Femur (tissue), 1 donor: ENCODE results near the gene DENND2C.

ENCODE experiments used
- DNase-seq: peaks from one replicate; pipeline ENCODE4 v3.0.0-alpha.2; 2017

The DENND2C gene

DNA sequence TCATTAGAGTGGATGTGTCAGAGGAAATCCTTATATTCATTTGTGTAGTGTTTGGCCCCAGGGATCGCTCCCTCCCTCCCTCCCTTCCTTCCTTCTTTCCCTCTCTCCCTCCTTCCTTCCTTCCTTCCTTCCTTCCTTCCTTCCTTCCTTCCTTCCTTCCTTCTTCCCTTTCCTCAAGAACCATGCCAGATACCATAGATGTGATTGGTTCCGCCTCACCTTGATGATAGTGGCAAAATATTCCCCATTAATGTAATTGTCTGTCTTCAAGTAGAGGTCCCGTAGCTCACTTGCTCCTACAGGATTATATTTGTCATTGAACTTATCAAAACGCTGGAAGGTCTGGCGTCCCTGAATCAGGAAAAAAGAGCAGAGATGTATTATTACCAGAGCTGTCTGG lies 7.8 kb upstream of the DENND2C start:
- DNase-seq: no peak

DNA sequence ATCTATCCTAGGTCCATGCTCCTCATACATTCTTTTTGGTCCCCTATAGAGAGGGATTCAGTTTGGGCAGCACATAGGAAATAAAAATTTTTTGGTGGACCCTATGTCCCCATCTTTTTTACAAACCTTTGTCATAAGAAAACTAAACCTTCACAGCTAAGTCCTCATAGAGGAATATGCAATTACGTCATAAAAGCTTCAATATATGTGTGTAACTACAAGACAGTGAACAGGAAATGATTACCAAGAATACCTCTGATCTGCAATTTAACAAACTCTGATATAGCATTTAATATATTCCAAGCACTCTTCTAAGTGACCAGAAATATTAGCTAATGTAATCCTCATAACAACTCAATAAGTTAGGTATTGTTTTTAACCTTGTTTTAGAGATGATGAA lies 6.3 kb upstream of the DENND2C start:
- no peak for DNase-seq

DNA sequence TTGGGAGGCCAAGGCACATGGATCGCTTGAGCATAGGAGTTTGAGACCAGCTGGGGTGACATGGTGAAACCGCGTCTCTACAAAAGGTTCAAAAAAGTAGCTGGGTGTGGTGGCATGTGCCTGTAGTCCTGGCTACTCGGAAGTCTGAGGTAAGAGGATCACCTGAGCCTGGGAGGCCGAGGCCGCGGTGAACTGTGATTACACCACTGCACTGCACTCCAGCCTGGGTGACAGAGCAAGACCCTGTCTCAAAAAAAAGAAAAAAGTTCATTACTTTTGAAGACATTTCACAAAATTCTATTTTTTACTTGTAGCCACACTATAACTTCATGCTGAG lies 2.1 kb upstream of the DENND2C start:
- DNase-seq: no peak

DNA sequence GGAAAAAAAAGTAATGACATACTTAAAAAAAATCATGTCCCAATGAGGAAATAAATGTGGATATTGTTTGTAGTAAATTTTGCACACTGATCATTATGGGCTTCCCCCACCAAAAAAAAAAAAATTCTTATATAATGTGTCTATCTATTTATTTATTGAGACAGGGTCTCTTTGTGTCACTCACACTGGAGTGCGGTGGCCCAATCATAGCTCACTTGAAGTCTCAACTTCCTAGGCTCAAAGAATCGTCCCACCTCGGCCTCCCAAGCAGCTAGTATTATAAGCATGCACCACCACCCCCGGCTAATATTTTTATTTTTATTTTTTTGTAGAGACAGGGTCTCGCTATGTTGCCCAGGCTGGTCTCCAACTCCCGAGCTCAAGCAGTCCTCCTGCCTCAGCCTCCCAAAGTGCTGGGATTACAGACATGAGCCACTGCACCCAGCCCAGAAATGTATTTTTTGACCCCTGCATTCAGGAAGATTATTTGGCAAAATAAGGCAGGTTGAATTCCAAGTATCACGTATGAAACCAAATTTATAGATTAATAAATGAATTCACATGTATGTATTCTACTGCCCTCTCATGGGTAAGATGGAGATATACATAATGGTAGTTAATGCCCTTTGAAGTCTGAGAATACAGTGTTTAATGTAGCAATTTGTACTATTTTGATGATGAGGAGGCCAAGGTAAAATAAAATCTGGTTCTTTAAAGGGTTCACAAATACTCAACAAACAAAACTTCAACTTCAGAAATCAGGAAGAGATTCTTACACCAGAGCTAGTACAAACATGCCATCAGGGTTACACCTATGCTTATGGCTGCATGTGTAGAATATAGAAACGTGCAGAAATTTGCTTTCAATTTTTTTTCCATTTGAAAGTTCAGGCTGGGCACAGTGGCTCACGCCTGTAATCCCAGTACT lies 1.4 kb upstream of the DENND2C start:
- no peak for DNase-seq

DNA sequence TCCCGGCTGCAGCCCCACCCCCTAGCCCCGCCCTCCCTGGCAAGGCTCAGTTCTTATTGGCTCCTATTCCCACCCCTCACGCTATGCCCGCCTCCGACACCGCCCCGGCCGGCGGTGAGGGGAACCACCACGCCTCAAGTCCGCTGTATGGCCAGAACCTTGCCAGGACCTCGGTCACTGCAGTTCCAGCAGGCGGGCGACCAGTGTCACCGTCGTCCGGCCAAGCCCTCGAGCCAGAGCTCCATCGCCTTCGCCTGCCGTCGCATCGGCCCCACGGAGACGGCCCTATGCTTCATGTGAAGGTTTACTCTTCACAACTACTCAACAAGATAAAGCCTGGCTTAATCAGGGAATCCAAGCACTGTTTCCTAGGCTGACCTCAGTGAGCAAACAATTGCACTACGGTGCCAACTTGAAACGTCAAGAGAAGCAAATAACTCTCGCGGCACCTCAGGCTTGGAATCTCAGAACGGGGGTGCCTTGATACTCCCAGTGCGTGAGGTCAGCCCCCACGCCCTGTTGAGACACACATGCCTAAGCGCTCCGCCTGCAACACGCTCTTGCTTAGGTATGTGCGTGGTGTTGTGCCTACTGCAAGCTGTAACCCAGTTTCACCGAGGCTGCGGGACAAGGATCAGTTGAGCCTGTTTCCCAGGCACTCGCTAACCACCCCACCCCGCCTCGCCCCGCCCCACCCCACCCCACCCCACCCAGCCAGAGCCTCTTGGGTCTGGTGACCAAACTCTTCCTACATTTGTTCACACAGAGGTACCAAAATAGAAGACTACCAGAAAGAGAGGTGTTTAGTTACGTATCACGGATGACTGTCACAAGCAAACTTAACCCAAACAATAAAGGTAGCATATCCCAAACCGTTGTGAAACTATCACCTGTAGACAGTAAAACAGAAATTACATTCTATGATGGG lies 498 bp upstream of the DENND2C start:
- peak; percentile 96 for DNase-seq

DNA sequence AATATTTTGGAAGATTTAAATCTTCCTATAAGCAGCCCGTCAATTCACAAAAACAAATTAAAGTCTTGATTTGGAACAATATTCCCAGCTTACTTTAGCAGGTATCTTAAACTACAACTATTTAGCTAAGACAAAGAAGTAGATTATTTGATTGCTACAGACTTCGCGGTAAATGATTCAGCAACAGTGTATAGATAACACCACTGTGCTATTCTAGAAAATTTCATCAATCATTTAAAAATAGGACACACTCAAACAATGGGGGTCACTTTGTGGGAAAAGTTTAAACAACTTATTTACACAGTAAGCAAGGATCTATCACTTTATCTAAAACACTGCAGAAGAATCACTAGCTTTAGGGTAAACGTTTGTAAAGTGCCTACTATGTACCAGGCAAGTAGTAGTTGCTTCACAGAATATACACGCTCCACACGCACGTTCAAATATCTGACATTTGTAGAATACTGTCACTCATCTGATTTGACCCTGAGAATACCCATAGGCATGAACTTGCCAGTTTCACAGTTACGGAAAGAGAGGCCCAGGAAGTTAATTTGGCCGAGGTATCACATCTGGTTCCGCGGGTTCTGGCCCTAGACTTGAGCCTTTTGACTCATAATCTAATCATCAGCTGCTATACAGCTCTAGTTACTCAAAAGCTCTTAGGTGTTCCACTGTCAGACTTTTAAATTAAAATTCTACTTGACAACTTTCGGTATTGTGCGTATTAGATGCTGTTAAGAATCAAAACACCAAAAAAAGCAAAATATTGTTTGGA lies 876 bp downstream of the DENND2C start:
- no peak for DNase-seq

DNA sequence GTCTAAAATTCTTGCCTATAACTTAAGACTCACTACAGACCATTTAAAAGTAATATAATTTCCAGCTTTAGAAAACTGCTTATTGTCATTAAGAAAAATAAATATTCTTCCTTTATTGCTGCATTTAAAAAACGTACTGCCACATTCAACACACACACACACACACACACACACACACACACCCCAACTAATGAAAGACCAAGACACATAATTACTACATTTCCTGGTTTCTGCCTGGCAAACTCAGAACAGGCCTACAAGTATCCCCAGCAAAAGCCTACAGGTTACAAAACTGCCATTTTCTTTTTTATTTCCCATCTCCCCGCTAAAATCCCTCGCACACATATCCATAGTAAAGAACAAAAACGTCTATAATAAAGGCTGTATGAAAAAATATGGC lies 1.5 kb downstream of the DENND2C start:
- DNase-seq: no peak

DNA sequence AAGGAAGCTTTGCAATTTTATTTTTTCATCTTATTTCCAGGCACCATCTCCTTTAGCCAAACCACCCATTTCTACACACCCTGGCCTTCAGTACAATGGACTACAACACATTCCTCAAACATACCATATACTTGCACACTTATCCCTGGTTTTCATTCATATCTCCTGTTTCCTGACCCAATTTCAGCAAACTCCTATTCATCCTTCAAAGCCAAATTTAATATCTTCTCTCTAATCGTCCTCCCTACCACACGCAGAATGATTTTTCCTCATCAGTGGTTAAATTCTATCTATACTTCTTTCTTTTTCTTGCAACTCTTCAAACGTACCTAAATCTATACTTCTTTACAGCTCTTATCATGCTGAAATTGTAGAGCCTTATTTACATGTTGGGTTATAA lies 2.9 kb downstream of the DENND2C start:
- DNase-seq: no peak

DNA sequence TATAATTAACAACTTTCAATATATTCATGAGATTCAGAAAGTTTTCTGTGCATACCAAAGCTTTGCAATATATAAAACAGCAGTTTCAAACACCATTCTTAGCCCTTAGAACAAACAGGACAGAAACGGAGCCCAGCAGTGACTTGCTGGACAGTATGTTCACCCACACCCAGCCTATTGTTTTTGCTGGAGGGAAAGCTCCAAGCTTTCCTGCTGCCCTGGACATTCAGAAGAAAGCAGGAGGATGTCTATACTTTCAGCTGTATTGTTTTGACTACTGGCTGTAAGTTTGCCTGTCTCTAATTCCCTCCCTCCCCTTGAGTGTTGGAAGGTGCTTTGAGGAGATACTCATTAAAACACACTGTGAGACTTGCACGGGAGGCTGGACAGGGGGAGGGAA lies 9.6 kb downstream of the DENND2C start:
- DNase-seq: no peak

DNA sequence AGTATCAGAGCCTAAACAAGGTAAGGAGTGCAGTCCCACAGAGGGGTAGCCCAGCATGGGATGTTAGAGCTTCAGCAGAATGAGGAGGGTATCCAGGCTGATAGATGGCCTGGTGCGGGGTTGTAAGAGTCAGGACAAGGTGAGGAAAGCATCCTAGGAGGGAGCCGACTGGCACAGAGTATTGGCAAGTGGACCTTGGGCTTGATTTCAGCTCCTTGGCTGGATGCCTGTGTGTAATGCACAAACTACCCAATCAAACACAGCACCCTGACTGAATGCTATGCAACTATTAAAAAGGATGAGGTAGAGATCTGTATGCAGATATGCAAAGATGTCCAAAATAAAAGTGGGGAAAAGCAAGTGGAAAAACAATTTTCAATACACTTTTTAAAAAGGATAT lies 18.0 kb downstream of the DENND2C start:
- no peak for DNase-seq

DNA sequence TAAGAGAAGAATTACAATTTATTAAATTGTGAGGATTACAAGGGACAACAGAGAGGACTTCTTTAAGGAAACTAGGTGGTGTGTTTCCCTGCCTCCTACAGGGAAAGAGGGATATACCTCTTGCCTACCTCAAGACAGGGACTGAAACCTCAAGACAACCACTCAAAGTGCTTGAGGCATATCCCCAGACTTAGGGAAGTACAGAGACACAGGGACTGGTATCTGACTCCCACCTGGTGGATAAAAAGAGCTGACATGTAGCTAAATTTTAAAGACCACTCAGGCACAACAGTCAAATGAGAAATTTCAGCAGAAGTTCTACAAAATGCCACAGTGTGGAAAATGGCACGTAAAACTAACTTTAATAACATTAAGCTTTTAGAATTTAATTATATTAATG lies 21.3 kb downstream of the DENND2C start:
- no peak for DNase-seq

DNA sequence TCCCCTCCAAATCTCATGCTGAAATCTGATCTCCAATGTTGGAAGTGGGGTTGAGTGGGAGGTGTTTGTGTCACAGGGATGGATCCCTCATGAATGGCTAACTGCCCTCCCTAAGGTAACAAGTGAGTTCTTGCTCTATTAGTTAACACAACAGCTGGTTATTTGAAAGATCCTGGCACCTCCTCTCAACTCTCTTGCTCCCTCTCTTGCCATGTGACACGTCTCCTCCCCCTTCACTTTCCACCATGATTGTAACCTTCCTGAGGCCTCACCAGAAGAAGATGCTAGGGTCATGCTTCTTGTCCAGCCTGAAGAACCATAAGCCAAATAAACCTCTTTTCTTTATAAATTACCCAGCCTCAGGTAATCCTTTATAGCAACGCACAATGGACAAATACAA lies 28.5 kb downstream of the DENND2C start:
- DNase-seq: no peak

DNA sequence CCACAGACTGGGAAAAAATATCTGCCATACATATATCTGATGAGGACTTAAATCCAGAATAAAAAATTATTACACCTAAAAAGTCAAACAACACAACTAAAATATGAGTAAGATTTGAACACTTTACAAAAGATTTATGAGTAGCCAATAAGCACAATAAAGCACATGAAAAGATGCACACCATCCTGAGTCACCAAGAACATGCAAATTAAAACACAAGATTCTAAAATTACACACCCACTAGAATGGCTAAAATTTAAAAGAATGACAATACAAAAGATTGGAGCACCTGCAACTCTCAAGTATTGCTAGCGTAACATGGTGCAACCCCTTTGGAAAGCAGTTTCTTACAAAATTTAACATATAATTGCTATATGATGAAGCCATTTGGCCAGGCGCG lies 30.9 kb downstream of the DENND2C start:
- no peak for DNase-seq

DNA sequence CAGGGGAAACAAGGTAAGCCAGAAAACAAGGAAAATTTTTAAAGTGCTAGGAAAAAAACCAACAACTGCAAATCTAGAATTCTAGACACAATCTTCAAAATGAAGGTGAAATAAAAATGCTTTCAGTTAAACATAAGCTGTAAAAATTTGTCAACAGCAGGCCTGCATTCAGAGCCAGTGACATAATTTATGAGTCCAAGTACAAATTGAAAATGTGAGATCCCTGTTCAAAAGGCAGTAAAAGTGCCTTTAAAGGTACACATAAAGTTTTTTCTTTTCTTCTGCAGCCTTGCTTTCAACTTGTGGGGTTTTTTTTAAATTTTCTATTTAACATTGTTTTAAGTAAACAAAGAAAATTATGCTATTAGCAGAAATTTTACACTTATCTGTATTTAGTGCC lies 37.4 kb downstream of the DENND2C start:
- no peak for DNase-seq

DNA sequence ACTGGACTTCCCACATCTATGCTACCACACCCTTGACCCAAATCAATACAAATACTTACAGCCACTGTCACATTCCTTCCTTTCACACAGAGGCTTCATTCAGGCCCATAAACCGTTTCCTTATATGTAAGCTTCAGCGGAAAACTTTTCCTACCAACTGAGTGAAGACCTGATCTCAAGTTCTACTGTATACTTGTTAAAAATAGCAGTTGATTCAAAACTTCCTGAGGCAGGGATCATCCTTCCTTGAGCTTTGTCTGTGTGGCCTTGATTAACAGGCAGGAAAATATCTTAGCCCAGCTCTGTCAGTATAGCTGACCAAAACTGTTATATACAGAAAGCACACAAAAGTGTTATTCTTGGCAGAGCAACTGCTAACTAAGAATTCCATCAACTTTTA lies 42.7 kb downstream of the DENND2C start:
- DNase-seq: no peak

DNA sequence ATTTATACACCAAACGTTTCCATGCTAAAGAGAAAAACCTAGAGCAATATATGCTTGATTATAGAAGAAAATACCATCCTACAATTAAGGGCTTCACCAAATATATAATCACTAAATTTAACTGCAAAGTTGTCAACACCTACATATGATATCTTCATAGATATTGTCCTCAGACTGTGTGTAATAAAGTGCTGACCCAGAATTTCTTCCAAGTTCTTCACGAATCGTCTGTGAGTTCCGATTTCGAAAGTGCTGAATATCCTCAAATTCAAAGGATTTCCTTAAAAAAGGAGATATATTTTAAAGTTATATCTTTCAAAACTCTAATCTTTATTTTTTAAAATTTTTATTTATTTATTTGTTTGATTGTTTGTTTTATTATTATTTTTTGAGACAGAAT lies 46.5 kb downstream of the DENND2C start:
- DNase-seq: no peak

DNA sequence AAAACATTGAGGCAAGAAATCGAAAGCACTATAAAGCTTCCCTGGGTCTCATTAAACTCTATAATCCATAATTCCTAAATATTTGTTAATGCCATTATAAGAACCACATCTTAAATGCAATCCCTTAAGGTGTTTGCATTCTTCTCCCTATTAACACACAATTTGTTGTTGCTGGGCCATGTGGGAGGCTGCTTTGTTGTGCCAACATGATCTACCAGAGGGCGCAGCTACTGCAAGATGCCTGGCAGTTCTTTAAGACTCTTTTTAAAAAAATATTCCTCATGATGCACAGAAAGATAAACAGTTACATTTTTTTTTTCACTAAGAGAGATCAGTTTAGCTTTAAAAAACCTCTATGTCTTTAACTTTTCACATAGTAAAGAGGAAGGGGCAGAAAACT lies 49.4 kb downstream of the DENND2C start:
- DNase-seq: no peak

DNA sequence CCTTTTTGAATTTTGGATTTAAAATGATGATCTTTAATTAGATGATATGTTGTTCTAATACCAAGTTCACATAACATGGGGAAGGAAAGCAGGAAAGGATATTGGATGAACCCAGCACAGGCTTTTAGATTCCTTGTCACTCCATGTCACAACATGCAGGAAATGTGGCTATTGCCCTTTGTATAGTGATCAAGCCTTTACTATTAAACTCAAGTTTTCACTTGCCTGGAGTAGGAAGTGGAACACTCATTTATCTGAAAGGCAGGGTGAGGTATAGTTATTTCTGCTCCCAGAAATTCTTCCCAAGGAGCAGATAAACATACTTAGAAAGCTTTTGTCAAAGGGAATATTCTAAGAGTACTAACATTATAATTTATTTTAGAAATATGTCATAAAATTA lies 51.2 kb downstream of the DENND2C start:
- DNase-seq: no peak

DNA sequence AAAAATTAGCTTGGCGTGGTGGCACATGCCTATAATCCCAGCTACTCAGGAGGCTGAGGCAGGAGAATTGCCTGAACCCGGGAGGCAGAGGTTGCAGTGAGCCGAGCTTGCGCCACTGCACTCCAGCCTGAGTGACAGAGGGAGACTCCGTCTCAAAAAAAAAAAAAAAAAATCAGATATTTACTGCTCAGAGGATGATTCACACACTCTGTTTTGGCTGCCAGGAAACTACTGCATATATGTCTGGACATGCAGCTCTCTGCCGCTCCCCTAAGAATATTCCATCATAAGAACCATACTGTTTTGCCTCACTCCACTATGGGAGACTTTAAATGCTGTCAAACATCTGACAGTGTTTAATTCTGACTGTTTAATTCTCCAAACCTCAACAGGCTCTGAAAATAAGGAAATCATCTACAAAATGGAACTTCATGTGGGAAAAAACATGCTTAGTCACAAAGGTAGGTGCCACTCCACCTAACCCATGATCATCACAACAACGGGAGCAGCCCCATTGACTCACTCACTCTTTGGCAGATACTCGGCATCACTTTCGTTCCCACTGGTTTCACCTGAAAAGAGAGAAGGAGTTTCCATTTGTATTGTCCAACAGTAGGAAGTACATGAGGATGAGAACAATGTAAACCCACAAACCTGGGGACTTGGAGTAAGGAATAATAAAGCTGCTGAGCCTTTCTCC lies 59.2 kb downstream of the DENND2C start:
- DNase-seq: no peak

DNA sequence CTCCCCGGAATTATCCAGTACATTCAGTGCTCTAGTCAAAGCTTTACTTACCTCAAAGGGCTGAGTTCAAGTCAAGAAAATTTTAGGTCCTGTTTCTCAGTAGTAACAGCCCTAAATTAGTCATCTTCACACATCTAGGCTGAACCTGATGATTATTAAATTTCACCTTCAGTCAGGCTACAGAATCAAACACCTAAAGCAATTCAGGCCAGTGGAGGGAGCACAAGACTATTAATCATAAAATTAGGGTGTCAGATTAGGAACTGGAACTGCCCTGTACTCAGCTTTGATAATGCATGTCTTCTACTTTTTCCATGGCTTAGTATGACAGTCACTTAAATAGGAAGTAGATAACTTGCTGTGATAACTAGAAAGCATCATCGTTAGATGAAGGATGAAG lies 60.0 kb downstream of the DENND2C start:
- DNase-seq: no peak

DNA sequence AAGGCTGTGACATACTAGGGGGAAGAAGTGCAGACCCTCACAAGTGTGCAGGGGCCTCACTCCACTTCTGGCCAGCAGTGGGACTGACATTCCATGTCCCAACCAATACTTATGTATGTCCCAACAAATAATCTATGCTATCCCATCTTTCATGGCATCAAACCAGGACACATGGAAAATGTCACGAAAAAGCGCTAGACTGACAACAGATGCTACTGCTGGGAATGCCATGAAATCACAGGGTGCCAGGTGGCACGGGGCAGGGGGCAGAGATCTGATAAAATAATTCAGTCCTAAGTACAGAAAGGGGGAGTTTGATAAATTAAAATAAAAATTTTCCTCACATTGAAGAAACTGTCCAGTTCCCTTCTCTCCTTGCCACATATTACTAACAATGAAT lies 60.8 kb downstream of the DENND2C start:
- no peak for DNase-seq

DNA sequence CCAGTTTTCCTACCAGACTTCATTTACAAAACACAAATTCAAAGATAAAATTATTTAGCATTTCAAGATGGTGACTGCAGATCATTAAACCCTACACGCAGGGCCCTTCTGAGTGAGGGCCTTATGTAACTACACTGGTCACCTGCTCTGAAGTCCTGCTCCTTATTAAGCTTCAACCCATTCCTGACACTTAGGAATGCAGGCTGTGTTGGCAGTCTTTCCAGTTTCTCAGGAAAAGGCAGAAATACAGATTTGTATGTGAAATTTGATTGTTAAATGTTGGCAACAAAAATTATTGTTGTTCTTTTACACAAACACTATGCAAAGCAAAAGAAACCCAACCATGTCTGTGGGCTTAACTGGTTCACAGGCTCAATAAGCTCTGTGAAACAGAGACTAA lies 62.6 kb downstream of the DENND2C start:
- DNase-seq: no peak

DNA sequence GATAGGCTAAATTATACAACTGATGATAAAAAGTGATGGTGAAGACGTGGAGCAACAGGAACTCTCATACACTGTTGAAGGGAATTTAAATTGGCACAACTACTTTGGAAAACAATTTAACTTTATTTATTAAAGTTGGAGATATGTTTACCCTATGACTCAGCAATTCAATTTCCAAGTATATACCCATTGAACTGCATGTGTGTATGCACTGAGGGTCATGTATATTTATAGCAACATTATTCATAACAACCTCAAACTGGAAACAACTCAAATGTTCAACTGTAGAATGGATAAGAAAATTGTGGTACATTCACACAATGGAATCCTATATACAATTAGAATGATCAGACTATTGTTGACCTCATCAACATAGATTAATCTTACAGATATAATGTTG lies 71.9 kb downstream of the DENND2C start:
- no peak for DNase-seq
